ENCODE measurements around the gene LLGL1. TPM values are rescaled to one million over a fixed set of nuclear protein-coding genes. Genes with fewer than 3 reads are reported as not detected.

Gene LLGL1
- total and polyA plus RNA-seq, 2 donors (not counting 3 experiments of a cell fraction or from before 2014, with no cell fraction given), result 34.9 to 47.1 TPM

- Histone ChIP-seq H3K4me2 (ENCODE audit: insufficient read depth, low read length) (no peak overlapping the region), H3K9ac (replicated peaks; ENCODE audit: extremely low read depth, insufficient read depth, low read length) (no peak overlapping the region), H3K9me1 (replicated peaks; ENCODE audit: control insufficient read depth, extremely low read depth, insufficient read depth, low read length) (no peaks in the 10 kb centered on the region), H3K36me3 (ENCODE audit: control insufficient read depth in 2 of 2, extremely low read depth in 1 of 2, insufficient read depth in 2 of 2, low read length in 2 of 2) (peaks cover 10 to 33% of the 10 kb centered on the region in 2 experiments), H2AFZ (ENCODE audit: low read depth, low read length) (no peak overlapping the region), H3K4me1 (ENCODE audit: control insufficient read depth, extremely low read depth, insufficient read depth, low read length) (peaks cover 8% of the 10 kb centered on the region), H4K20me1 (replicated peaks; ENCODE audit: control insufficient read depth, extremely low read depth, insufficient read depth, low read length) (no peaks in the 10 kb centered on the region), H3K79me2 (ENCODE audit: control insufficient read depth, insufficient read depth, low read length) (peaks cover 73% of the 10 kb centered on the region), H3K27me3 (ENCODE audit: control insufficient read depth in 2 of 2, insufficient read depth in 2 of 2, low read length in 2 of 2) (no peaks in the 10 kb centered on the region), H3K4me3 (replicated peaks in 1 of 3; ENCODE audit: insufficient read depth in 1 of 3, low read depth in 1 of 3, low read length in 3 of 3) (no peak overlapping the region), H3K27ac (ENCODE audit: insufficient read depth, low read depth, low read length) (no peak overlapping the region), H3K9me3 (replicated peaks; ENCODE audit: control insufficient read depth, insufficient read depth, low read length) (no peaks in the 10 kb centered on the region)
- ChIA-PET POLR2A (no interaction called here), CTCF (interaction anchor here (1.4 kb wide), 1 partner anchor 17 kb away, joined by 4 read pairs; no protein-coding TSS in a partner anchor)
- intact Hi-C loops (cut with micrococcal nuclease), result no loop called here
- DNase-seq (ENCODE audit: low read depth, low spot score) (no peak), FAIRE-seq (no peak)
- dilution Hi-C loops (cut with MboI; ENCODE audit: extremely low pct_ligation_motif_present, low sequenced_read_pairs), result no loop called here
- TF ChIP-seq FOS (IDR thresholded peaks at IDR 0.05; ENCODE audit: borderline replicate concordance, insufficient read depth, low read length) (no peak), MYC (IDR thresholded peaks at IDR 0.05; ENCODE audit: low read depth, low read length) (no peak), GATA2 (IDR thresholded peaks at IDR 0.05; ENCODE audit: insufficient read depth, insufficient read length, low read depth, low read length) (no peak), POLR2AphosphoS5 (IDR thresholded peaks at IDR 0.05; ENCODE audit: insufficient read depth, low read depth, low read length) (no peak), EZH2 (IDR thresholded peaks at IDR 0.05; ENCODE audit: borderline replicate concordance, low read depth, low read length, severe bottlenecking) (no peak)
- BruUV-seq (replicated peaks), result no TSS peak
Observed at GRCh38 chr17:18201108-18201507, 24.3 kb upstream of the LLGL1 start.

GRCh38 chr17:18203308-18203707, 22.1 kb upstream of the LLGL1 start:
- dilution Hi-C loops (cut with MboI; ENCODE audit: extremely low pct_ligation_motif_present, low sequenced_read_pairs), result no loop called here
- no TSS peak for BruUV-seq (replicated peaks)
- Histone ChIP-seq H3K9me1 (replicated peaks; ENCODE audit: control insufficient read depth, extremely low read depth, insufficient read depth, low read length) (no peaks in the 10 kb centered on the region), H3K79me2 (ENCODE audit: control insufficient read depth, insufficient read depth, low read length) (peaks cover 52% of the 10 kb centered on the region), H3K27ac (ENCODE audit: insufficient read depth, low read depth, low read length) (no peak overlapping the region), H4K20me1 (replicated peaks; ENCODE audit: control insufficient read depth, extremely low read depth, insufficient read depth, low read length) (no peaks in the 10 kb centered on the region), H3K9me3 (replicated peaks; ENCODE audit: control insufficient read depth, insufficient read depth, low read length) (no peaks in the 10 kb centered on the region), H3K27me3 (ENCODE audit: control insufficient read depth in 2 of 2, insufficient read depth in 2 of 2, low read length in 2 of 2) (no peaks in the 10 kb centered on the region), H3K4me2 (ENCODE audit: insufficient read depth, low read length) (no peak overlapping the region), H3K4me1 (ENCODE audit: control insufficient read depth, extremely low read depth, insufficient read depth, low read length) (peaks cover 3% of the 10 kb centered on the region), H3K4me3 (replicated peaks in 1 of 3; ENCODE audit: insufficient read depth in 1 of 3, low read depth in 1 of 3, low read length in 3 of 3) (no peak overlapping the region), H2AFZ (ENCODE audit: low read depth, low read length) (no peak overlapping the region), H3K9ac (replicated peaks; ENCODE audit: extremely low read depth, insufficient read depth, low read length) (no peak overlapping the region), H3K36me3 (ENCODE audit: control insufficient read depth in 2 of 2, extremely low read depth in 1 of 2, insufficient read depth in 2 of 2, low read length in 2 of 2) (peaks cover 9 to 37% of the 10 kb centered on the region in 2 experiments)
- intact Hi-C loops (cut with micrococcal nuclease), result no loop called here
- POLR2A ChIA-PET, result no interaction called here
- CTCF ChIA-PET, result interaction anchor here (1.0 kb wide), 1 partner anchor 62 kb away, joined by 3 read pairs; no protein-coding TSS in a partner anchor
- no peak for FAIRE-seq
- no peak for DNase-seq (ENCODE audit: low read depth, low spot score)
- TF ChIP-seq POLR2AphosphoS5 (IDR thresholded peaks at IDR 0.05; ENCODE audit: insufficient read depth, low read depth, low read length) (no peak), FOS (IDR thresholded peaks at IDR 0.05; ENCODE audit: borderline replicate concordance, insufficient read depth, low read length) (no peak), MAX (IDR thresholded peaks at IDR 0.05; ENCODE audit: insufficient read depth, insufficient read length) (no peak), GATA2 (IDR thresholded peaks at IDR 0.05; ENCODE audit: insufficient read depth, insufficient read length, low read depth, low read length) (no peak), MYC (IDR thresholded peaks at IDR 0.05; ENCODE audit: low read depth, low read length) (no peak), POLR2A (IDR thresholded peaks at IDR 0.05; ENCODE audit: low read depth, low read length) (no peak), JUN (IDR thresholded peaks at IDR 0.05; ENCODE audit: borderline replicate concordance, insufficient read depth, insufficient read length, low read depth) (no peak), CTCF (IDR thresholded peaks at IDR 0.05; ENCODE audit: extremely low read depth in 1 of 2, insufficient read depth in 1 of 2, low read depth in 1 of 2, low read length in 2 of 2) (no peak)
